ENCODE results near the gene TTLL7.
"Not testable (repeated sequence)": the region's sequence is repeated elsewhere in the genome, so short reads cannot be mapped to it uniquely, and the experiment has no call there.

TTLL7 gene

GRCh38 chr1:83996191-83996590, 2.7 kb downstream of the TTLL7 start:
- DNase-seq = no peak

GRCh38 chr1:83995649-83996048, 3.3 kb downstream of the TTLL7 start:
- no peak for DNase-seq

DNA sequence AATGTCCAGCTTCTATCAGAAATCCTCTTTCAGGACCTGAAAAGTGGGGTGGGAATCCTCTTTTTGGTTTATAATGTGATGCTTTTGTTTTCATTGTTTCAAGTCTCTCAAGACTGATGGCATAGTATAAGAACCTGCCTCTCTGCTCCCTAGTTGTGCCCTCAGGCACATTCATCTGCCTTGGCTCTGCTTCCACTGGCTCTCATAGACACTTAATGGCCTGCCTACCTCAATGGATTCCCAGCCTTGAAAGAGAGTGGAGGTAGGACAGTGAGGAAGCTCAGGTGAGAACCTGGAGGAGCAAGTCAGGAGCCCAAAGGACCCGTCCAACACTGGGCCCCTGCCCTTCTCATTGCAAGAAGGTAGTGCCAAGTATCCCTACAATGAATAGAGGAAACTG, 4.8 kb downstream of the TTLL7 start:
- DNase-seq = no peak

- DNase-seq = no peak
These were observed 8.2 kb downstream of the TTLL7 start for GRCh38 chr1:83990734-83991133.

DNA sequence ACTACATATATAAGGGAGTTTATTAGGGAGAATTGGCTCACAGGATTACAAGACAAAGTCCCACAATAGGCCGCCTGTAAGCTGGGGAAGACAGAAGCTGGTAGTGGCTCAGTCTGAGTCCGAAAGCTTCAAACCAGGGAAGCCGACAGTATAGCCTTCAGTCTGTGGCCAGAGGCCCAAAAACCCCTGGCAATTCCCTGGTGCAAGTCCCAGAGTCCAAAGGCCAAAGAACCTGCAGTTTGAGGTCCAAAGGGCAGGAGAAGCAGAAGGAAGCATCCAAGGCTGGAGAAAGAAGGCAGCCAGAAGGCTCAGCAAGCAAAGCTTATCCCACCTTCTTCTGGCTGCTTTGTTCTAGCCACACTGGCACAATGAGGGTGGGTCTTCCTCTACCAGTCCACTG, 13.9 kb downstream of the TTLL7 start:
- DNase-seq = no peak

GRCh38 chr1:83983918-83984317, 15.0 kb downstream of the TTLL7 start:
- DNase-seq = not testable (repeated sequence)

DNA sequence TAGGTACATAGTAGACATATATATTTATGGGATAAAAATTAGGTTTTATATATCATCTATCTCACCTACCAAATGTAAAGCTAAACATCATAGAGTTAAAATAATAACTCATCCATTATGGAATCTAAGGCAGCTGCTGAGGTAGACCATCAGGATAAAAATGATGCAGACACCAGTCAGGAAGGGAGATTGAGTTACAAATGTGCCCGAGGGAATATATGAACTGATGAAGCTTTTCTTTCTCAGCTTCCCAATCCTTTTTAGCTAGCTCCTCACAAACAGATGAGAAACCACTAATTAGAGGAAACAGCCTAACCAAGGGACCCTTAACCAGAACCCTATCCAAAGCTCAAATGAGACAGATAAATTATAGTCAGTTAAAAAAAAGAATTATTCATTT, 20.9 kb downstream of the TTLL7 start:
- no peak for DNase-seq

DNA sequence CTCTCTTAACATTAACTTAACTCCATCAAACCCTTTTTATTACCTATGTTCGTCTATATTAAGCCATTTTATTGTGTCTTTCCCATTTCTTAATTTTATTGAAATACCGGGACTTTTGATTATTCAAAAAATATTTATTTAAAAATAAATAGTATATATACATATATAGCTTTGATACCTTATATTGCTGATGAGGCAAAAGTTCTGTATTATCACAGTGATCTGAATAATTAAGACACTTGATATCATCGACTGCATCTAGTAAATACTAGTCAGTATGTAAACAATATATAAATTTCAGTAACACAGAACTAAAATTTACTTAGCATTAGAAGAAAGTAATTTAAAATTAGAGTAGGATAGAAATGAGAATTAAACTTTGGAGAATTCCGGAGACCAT, 22.0 kb downstream of the TTLL7 start:
- no peak for DNase-seq

GRCh38 chr1:83970802-83971201, 28.1 kb downstream of the TTLL7 start:
- no peak for DNase-seq

GRCh38 chr1:83970114-83970513, 28.8 kb downstream of the TTLL7 start:
- DNase-seq = no peak

GRCh38 chr1:83967336-83967735, 31.6 kb downstream of the TTLL7 start:
- no peak for DNase-seq

DNA sequence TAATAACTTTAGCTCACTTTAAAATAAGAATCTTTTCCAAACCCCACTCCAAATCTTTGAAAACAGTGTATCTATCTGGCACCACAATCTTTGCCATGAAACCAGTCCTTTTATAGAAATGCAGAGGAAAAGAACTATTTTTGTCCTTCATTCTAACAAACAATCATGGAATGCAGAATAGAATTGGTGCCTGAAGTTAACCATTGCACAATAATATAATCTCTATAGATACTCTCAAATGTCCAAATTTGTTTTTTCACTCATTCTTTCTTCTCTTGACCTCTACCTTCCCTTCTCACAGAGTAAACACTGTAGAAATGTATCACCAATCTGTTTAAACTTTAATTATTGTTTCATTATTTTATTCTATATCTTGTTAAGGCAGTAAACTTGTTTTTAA, 34.8 kb downstream of the TTLL7 start:
- DNase-seq = no peak

DNA sequence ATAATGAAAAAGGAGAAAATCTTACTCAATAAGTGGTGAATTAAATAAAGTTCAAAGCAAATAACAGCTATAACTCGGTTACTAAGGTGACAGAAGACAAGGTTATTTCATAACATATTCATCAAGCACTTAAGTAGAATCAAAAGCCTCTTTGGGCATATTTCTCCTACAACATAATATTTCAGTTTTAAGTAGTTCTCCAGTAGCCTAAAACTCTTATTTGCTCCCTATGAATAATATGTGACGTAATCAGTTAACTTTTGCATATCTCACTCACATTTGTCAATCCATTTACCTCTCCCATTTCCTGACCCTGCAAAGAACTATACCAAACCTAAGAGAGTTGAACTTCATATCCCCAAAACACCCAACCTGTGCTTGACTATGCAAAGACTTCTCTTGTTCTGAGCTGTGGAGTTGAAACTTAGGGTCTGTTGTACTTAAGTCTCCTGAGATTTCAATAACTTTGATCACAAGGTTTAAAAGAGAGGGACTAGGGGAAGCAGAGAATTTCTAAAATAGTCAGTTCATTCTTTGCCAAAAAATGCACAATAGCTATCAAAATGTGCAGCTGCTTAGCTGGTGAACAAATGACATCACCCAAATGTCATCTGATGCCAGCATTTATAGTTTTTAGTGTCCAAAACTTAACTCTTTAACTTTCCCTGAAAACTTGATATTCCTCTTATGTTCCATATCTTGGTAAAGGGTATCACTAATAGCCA, 37.2 kb downstream of the TTLL7 start:
- no peak for DNase-seq

GRCh38 chr1:83960669-83961277, 38.2 kb downstream of the TTLL7 start:
- no peak for DNase-seq

GRCh38 chr1:83959824-83960498, 39.0 kb downstream of the TTLL7 start:
- no peak for DNase-seq

DNA sequence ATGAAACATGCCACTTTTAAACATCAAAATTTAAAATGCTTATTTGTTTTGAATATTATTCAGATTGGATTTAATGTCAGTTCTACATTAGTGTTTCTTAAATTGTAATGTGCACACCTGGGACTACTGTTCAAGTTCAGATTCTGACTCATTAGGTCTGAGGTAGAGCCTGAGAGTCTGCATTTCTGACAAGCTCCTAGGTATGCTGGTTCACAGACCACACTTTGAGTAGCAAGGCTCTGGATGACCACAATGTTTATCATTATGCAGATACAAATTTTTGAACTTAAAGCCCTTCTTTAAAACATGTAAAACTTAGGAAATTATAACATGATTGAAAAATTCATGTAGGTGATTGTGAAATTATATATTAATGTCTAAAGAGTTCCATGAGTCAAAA, 40.2 kb downstream of the TTLL7 start:
- DNase-seq = no peak

DNA sequence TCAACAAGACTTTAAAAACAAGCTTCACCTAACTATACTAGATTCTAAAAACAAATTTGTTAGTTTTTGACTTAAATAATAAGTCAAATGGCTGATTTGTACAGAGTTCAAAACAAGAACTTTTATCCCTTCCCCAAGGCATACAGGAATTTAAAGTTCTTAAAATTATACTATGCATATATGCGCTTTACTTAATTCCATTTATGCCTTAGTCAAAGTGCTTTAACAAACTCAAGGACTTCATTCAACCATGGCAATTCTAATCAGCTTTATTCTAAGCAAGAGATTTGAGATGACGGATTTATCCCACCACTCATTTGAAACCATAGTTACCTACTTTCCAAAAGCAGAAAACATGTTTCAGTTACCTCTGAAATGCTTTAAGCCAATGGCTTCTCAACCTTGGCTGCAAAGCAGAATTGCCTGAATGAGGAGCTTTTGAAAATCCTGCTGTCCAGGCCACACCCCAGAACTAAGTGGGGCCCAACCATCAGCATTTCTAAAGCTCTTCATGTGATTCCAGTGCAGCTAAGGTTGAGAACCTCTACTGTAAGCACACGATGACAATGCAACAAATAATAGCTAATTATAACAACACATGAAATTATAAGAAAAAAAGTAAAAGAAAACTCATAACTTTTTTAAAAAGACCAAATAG, 44.6 kb downstream of the TTLL7 start:
- no peak for DNase-seq

DNA sequence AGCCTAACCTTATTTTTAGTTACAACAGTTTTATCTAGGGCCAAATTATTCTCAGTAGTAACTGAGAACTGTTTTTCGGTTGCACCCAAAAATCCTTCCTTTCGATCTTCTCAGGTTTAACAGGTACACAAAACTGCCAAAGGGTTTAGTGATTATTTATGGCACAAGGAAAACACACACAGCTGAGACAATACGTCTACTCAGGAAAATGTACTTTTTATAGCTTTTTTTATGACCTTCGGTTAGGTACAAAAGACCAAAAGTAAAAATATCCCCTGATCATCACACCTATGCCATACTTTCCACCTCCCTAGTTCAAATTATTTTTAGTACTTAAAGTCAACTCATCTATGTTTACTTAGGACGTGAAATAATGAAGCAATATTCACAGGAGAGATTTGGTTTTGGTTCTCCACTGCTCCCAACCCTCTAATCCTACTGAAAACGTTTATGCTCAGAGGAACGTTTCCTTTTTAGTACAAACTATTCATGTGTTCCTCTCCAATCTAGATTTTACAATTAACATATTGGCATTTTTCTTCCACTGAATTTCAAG, 48.7 kb downstream of the TTLL7 start:
- no peak for DNase-seq

- DNase-seq = no peak
These were observed 56.0 kb downstream of the TTLL7 start for GRCh38 chr1:83942914-83943313.

DNA sequence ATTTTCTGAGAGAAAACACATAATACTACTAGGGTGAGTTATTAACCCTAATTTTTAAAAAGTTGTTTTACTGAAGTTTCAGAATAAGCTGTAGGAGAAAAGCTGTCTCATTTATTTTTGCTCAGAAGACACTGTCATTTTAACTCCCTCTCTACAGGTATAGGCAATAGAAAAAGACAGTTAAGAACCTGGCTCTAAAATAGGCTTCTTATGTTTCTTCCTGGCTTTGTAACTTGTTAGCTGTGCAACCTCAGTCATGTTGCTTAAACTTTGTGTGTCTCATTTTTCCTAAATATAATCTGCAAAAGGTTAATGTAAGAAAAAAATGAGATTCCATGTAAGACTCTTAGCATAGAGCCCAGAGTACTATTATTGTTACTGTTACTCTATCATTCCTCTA, 64.4 kb downstream of the TTLL7 start:
- DNase-seq = no peak

DNA sequence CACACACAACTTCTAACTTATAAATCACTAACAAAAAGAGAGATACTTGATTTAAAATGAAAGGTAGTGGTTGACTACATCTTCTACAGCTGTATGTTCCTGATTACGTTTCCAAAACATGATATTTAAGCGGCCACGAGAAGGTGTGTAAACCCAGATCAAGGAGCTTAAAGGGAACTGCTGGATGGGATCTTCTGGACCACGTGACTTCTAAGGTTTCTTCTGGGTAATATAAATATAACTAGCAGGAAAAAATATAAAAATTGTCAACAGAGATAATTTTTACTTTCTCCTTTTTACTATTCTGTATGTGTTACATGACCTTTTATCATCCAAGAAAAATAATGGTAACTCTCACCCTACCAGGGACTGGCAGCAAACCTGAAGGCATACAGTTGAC, 66.2 kb downstream of the TTLL7 start:
- no peak for DNase-seq

DNA sequence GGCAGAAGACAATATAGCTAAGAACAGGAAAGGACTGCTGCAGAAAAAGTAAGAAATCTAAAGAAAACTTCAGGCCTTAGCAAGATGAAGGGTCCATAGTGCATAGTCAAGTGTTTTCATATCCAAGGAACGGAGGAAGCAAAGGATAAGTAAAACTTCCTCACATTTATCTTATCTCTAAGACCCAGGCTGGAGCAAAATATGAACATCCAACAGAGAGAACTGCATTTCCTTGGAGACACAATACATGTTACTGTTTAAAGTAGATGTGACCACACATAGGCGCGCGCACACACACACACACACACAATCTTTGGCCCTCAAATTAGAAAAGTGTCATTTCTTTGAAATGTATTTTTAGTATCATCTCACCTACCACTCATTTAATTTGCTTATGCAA, 66.7 kb downstream of the TTLL7 start:
- no peak for DNase-seq

DNA sequence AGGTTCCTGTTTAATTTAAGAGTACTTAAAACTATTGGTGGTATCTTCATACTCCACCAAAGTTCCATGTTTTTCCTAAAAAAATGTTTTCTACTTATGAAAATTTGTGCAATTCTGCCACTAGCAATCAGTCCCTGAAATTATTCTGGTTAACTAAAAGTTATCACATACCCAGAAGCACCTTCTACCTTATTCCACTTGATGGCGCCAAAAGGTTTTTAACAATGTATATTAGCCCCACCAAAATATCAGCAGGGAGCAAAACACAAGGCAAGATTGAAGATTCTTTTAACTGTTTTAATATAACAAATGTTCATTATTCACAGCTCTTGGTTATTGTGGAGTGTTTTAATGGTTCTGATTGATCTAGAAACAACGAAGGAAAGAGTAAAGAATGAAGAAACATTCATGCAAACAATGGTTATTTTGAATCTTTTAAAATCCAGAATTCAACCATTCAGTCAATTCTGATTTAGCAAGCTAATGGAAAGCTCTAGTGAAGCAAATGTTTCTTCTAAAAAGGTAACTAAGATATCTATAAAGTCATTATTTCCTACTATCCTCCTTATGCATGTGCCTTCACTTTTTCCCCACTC, 67.2 kb downstream of the TTLL7 start:
- peak; percentile 8 for DNase-seq

Measured in stimulated activated CD4-positive, alpha-beta T cell treated with anti-CD3 and anti-CD28 coated beads, Interleukin-15, amount 100 ng/mL, for 24 hours (primary cell).